ENCODE measurements around the gene NSMF.

Gene NSMF

DNA sequence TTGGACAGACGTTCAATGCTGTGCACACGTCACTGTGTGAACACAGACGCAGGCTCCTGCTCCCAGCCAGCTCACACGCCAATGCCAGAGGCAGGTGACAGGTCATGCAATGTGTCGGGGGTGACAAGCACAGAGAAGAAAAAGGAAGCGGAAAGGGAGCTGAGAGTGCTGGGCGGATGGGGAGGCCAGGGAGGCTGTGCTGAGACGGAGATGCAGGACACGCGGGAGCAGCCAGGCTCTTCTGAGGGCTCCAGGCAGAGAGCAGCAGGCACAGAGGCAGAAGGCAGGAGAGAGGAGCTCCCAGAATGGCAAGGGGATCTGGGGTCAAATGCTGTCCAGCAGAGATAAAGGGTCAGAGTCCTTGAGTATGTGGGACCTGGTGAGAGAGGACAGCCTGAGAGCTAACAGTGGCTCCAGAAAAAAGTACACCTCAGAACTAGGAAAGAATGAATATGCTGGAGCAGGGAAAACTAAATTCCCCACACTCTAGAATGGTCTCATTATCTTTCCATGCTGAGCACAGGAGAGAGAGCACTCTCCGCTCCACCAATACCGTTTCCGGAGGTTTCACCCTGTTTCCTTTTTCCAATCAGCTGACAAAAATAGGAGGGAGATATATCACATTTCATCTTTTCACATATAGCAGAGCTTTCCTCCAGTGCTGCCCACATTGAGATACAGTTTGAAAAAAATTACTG lies 32.8 kb upstream of the NSMF start:
- no peak for DNase-seq

DNA sequence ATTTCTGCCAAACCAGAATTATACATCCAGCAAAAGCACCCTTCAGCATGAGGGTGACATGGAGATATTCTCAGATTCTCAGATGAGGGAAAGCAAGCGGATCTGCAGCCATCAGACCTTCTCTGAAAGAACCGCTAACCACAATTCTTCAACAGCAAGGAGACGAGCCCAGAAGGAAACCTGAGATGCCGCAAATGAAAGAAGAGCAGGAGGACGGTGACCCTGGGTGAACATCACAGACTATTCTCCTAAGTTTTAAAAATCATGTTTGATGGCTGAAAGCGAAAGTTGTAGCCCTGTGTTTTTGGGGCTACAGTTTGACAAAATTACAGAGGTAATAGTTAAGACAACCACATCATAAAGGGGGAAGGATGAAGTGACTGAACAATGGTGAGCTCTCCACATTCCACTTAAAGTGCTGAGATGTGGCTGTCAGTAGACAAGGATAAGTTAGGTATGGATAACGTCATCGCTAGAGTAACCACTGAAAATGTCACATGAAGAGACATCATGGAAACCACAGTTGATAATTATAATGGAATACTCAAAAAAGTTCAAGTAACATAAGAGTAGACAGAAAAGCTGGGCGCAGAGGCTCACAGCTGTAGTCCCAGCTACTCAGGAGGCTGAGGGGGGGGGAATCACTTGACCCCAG lies 31.5 kb upstream of the NSMF start:
- DNase-seq = no peak

DNA sequence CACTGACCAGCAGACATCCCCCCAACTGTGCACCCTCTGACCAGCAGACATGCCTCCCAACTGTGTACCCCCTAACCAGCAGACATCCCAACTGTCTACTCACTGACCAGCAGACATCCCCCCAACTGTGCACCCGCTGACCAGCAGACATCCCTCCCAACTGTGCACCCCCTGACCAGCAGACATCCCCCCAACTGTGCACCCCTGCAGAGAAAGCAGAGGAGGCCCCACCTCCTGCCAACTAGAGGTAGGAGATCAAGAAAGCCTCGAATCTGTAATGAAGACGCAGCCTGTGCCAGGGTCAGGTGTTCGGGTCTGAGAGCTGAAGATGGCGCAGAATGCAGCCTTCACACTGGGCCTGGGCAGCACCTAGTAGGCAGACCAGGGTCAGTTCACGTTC lies 29.8 kb upstream of the NSMF start:
- DNase-seq = no peak

DNA sequence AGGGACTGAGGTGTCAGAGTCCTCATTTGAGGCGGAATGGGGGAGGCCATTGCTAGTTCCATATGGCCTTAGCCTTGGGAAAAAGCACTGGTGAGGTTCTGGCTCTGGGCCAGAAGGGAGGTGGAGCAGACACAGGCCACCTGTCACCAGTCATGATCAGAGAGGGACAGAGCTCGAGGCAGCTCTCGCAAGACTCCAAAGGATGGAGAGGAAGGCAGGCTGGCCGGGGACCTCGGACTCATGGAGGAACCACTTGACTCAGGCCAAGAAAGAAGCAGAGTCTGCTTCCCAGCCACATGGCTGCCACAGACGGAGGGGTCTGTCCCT lies 29.2 kb upstream of the NSMF start:
- DNase-seq = no peak

DNA sequence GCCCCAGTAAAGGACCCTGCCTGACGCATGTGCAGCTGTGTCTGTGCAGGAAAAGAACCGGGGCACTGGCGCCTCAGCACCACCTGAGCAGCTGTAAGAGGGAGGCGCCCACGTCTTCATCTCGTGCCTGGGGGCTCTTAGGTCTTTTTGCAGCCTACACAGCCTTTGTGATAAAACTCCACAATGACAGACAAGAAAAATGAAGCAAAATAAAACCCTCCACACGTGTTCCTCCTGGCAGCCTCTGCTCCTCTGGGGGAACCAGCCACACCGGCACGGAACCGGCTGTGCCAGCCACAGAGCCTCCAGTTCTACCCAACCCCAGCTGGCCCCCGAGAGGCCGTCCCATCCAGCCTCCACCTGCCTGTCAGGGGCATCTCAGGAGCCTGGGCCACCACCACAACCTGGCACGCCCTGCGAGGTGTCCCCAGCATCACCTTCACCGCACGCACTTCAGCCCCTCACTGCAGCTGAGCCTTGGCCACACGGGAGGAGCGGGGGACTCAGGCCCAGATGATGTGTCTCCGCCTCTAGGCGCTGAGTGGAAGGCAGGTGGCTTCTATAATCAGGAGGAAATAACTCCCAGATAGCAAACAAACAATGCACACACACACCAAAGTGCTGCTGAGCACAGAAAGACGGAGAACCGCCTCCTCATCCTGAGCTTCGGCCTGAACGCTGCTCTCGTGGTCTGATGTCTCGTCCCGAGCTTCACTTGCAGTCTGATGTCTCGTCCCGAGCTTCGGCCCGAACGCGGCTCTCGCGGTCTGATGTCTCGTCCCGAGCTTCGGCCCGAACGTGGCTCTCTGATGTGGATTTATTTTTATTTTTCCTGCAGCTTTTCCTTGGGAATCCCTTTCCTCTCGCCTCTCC lies 28.6 kb upstream of the NSMF start:
- DNase-seq = no peak

DNA sequence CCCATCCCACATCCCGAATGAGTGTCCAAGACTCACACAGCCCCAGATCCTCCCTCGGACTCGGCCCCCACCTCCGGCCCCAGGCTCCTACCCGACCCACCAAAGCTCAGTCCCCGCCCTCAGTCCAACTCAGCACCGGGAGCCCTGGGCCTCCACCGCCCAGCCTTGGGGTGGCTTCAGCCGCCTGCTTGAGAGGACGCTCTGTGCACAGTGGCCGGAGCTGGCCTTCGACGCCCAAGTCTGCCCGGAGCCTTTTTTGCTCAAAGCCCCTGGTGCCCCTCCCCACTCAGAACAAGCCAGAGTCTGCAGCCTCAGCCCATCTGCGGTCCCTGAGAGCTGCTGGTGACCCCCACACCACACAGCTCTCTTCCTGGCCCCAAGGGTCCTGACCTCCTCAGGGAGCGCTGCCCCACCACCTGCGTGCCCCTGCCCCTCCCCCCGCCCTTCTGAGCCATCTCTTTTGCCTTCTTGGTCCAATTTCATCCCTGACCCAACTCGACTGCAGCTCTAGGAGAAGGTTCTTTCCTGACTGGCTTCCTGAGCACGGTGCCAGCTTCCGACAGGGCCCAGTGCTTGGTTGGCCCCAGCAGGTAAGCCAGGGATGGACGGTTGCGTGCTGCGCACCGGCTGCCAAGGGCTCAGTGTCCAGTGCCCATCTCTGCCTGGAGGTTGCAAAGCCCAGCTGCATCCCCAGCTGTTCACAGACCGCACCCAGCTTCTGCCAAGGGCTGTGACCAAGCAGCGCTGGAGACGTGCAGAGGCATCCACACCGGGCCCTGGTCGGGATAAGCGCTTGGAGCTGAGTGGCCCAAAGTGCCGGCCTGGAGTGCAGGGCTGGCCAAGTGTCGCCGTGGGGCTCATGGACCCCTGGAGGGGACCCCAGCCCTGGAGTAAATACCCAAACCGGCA lies 27.7 kb upstream of the NSMF start:
- no peak for DNase-seq

DNA sequence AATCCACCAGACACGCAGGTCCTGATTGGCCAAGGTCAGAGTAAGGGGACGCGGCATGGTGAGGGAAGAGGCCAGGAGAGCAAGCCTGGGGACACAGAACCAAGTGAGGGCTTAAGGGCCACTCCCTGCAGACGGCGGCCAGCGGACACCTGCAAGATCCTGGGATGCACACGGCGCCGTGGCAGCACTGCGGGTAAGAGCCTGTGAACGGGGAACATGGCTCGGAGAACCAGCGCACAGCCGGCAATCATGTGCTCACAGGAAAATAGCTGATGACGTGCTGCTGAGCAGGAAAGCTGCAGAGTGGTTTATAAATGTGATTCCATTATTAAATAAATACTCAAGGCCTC lies 27.0 kb upstream of the NSMF start:
- no peak for DNase-seq

DNA sequence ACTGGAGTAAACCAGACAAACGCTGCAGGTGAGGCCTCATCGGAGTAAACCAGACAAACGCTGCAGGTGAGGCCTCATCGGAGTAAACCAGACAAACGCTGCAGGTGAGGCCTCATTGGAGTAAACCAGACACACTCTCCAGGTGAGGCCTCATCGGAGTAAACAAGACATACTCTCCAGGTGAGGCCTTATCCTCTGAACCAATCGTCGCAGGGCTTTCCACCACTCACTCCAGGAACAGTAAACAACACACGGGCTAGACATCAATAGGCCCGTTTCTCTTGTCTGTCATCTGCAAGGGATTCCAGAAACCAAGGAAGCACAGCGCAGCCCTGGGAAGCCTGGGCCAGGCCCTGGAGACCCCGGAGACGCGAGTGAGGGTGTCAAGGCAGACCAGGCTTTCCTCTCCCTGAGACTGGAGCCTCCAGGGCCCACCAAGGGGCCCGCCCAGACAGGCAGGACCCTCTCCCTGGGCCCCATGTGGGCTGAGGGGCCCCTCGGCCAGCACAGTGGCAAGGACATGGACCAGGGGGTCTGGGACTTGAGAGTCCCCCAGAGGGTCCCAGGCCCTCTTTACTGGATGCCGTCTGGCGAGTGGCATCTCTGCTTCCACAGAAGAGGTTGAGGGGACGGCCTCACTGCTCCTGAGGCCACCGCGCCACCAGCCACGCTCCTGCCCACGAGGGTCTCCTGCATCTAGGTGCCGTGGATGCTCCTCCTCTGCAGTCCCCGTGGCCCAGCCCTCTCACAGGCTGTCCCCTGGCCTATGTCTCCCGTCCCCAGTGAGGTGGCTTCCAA lies 26.4 kb upstream of the NSMF start:
- DNase-seq = no peak

DNA sequence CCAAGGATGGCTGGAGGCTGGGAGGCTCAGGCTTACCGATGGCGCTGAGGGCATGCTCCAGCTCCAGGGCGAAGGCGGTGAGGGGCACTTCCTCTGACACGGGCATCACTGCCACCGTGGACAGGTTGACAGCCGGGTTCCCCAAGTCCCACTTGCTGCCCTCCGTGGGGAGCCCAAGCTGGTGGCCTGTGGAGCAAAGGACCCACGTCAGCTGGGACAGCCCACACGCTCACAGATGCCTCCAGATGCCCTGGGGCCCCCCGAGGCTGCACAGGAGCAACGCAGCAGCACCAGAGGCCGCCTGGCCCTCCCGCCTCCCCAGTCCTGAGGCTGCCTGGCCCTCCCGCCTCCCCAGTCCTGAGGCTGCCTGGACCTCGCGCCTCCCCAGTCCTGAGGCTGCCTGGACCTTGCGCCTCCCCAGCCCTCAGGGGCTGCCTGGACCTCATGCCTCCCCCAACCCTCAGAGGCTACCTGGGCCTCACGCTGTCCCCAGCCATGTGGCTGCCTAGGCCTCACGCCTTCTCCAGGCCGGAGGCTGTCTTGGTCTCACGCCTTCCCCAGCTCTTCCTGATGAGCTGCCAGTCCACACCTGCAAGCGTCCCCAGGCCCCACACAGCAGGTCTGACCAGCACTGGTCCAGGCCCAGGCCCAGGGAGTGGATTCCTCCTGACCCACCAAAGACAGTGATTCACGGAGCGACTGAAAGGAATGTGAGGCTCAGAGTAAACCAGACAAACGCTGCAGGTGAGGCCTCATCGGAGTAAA lies 25.6 kb upstream of the NSMF start:
- DNase-seq = no peak

DNA sequence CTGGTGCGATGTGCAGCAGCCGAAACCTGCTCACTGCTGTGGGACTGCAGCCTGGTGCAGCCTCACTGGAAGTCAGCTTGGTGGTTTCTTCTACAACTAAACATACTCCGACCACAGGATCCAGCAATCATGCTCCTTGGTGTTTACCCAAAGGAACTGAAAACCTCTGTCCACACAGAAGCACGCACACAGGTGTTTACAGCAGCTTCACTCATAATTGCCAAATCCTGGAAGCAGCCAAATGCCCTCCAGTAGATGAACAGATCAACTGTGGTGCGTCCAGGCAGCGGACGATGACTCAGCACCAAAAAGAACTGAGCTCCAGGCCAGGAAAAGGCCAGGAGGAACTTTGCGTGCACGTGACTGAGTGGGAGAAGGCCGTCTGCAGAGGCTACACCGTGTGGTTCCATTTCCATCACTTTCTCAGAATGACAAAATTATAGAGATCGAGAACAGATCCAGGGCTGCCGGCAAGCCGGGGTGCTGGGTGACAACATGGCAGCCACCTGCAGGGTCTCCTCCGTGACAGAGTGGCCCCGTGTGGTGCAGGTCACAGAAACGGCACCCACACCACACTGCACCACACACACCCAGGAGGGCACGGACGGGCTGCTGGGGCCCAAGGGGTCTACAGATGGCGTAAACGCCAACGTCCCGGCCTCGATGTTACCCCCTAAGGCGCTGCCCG lies 23.1 kb upstream of the NSMF start:
- no peak for DNase-seq

DNA sequence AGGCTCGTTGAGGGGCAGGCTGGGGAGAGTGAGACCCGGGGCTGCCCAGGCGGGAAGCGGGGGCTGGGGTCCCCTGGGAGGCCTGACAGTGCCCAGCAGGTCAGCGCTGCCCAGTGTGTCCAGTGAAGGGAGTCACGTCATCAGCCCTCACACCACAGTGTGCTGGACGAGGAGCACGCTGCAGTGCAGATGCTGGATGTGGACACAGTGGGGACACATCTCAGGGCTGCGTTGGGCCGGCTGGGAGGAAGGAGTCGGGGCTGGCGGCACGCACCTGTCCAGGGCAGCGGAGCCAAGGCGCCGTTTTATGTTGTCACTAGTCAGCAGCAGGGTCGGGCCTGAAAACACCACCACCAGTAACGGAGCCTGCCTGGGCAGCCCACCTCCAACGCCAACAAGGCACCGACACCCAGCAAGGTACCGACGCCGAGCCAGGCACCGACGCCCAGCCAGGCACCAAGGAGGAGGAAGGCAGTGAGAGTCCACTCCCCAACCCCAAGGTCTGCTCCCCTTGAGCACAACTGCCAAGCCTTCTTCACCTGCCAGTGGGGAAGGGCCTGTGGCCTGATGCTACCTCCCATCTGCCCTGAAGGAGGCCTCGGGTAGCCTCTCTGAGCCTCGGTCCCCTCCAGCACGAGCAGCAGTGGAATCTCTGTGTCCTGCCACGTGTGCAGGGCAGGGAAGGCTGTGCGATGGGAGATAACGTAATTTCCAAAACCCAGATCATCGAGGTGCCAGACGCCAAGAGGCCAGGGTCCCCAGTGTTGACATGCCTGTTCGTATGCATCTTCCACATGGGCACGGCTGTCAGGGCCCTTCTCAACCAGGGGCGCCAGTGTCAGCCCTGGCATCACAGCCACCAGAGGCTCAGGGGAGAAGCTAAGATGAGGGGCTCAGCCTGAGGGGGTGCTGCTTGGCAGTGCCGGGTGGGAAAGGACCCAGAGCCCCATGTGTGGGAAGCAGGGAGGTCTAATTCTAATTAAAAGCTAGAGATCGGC lies 21.9 kb upstream of the NSMF start:
- DNase-seq = no peak

DNA sequence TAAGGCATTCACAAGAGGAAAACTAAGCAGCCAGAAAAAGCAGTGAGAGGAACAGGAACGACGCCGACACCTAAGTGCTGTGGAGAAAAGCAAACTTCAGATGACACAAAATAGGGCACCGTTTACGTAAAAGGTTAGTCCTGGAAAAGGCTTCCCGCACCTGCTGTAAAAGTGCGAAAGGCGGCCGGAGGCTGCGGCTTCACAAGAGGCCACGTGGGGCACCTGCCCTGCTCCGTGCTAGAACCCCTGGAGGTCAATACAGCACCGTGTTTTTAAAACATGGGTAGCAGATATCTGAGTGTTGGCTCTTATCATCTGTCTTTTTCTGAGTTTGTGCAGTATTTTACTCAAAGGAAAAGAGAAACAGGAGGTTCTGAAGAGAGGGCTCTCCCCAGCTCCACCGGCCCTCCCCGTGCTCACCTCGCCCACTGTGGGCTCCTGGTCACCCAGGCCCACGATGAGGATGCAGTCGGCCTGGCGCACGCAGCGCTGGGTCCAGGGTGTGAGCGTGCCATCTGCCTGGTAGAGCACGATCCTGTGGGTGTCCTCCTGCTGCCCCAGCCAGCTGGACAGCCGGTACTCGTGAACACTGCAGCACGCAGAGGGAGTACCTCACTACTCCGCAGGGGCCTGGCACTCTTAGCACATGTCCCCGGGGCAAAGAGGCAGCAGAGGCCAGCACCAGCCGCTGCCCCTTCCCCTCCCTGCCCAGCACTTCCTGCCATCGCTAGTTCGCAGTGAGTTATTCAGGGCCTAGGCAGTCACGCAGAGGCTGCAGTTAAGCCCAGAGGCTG lies 21.0 kb upstream of the NSMF start:
- no peak for DNase-seq

DNA sequence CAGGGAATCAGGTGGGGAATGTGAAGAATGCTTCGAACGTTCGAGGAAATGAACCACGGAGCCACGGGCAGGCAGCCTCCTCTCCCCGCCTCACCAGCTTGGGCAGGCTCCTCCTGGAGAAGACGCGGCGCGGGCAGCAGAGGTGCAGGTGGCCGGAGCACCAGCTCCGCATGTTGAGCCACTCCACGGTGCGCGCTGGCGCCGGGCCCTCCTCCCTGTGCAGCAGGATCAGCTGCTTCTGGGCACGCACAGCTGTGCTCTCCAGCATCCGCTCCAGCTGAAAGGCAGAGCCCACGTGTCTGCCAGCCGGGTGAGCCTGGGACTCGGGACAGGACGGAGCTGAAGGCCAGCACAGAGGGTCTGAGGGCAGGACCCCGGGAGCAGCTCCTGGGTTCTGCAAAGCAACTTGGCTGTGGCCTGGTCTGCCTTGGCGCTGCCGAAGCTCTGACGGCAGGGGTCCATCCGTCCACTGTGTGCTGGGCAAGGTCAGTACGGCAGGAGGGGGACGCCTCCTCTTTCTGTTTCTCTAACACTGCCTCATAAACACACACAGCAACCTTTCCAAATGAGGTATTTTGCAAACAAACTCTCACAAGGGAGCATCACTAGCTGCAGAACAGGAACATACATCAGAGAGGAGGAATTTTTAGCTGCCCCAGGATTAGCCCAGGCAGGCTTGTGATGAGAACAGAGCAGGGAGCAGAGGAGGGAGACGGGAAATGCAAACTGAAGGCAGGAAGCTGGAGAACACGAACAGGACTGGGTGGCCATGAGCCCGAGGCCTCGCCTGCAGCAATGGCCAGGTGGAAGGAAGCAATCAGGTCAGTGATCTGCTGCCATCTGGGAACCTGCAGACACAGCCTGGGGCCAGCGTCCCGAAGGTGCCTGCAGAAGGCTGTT lies 20.1 kb upstream of the NSMF start:
- no peak for DNase-seq

DNA sequence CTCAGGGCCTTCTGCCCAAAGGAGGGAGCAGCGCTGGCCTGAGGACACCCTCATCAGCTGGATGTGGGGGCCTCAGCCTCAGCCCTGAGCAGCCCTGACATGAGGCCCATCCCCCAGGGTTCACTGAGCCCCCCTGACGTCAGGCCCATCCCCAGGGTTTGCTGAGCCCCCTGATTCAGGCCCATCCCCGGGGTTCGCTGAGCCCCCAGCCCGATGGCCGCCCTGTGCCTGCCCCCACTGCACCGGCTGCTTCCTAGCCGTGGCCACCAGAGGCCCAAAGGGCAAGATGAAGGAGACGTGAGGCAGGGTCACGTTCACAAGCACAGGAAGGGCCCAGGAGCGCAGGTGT lies 19.5 kb upstream of the NSMF start:
- no peak for DNase-seq

DNA sequence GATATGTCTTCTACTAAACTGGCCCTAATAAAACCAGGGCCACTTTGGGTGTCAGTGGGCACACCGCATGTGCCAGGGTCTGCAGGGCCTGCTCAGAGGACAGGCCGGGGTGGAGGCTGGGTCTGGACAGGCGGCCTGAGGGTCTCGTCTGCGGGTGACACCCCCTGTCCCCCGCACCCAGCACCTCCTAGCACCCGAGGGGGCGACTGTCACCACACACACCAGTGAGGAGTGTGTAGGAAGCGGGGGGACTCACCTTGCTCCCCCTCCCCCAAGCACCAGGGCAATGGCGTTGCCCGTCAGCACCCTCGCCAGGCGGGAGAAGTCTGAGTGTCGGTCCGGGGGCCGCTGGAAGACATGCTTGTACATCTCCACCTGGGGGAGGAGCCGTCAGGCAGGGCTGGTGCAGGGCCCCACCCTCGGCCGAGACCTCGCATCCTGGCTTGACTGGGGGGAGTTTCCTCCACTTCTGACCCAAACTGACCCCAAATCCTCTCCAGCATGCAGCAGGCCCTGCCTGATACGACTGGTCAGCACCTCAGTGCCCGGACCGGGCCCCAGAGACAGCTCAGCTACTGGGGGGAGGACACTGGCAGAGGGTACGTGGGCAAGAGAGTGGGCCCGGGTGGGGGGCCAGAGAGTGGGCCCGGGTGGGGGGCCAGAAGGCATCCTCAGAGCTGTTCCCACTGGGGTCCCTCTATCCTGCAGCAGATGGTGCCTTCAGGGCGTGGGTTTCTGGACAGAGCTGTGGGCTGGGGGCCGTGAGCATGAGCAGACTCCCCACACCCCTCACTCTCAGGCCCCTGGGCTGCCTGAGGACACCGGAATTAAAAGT lies 18.9 kb upstream of the NSMF start:
- no peak for DNase-seq

DNA sequence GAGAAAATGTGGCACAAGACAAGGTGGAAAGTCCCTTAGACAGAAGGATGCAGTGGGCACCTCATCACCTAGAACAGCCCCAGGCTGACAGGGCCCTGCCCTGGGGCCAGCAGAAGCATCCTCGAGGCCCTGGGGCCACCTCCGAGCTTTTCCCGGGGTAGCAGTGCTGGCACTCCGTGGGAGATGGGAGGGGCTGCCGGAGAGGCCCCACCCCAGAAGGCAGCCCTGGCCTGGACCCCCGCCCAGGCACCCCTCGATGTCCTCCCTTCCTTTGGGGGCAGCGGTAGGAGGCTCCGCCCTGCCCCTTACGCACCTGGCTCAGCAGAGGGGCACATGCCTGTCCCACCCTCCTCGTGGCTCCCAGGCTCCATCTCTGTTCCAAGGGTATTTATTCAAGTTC lies 17.7 kb upstream of the NSMF start:
- no peak for DNase-seq

DNA sequence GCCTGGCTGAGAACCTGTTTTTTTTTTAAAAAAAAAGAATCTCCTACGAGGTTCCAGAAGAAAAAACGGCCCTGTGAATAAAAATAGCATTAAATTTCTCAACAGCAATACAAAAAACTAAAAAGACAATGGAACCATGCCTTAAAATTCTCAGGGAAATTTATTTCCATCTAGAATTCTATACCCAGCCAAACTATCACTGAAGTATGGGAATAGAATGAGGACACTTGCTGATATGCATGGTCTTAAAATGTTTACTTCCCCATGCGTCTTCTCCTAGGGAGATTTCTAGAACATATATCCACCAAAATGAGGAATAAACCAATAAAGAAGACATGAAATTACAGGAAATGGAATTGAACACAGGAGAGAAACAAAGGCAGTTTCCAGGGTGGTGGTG lies 16.5 kb upstream of the NSMF start:
- DNase-seq = no peak
